ENCODE data around the gene RABL6.

DNA sequence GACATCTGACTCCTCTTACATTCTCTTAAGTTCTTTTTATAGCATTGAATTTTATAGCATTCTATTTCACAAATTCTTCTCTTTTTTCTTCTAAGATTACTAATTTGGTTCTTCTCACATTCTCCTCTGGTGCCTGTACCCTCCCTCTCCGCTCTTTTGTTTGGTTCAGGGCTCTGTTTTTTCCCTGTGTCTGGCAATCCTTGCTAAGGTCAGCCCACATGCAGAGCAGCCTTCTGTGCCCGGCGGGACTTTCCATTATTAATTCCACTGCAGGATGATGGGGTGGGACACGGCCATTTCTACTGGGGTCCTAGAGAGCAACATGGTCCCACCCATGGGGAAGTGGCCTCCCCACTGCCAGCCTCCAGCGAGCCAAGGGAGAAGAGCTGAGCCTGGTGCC lies 68.7 kb downstream of the RABL6 start:
- TF ChIP-seq POLR2A (IDR thresholded peaks at IDR 0.05), result no peak
- TF ChIP-seq, protein P1, sequence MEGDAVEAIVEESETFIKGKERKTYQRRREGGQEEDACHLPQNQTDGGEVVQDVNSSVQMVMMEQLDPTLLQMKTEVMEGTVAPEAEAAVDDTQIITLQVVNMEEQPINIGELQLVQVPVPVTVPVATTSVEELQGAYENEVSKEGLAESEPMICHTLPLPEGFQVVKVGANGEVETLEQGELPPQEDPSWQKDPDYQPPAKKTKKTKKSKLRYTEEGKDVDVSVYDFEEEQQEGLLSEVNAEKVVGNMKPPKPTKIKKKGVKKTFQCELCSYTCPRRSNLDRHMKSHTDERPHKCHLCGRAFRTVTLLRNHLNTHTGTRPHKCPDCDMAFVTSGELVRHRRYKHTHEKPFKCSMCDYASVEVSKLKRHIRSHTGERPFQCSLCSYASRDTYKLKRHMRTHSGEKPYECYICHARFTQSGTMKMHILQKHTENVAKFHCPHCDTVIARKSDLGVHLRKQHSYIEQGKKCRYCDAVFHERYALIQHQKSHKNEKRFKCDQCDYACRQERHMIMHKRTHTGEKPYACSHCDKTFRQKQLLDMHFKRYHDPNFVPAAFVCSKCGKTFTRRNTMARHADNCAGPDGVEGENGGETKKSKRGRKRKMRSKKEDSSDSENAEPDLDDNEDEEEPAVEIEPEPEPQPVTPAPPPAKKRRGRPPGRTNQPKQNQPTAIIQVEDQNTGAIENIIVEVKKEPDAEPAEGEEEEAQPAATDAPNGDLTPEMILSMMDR (IDR thresholded peaks at IDR 0.05), result no peak
